NT2/D1 (cell line): Measurements from ENCODE around the gene KLHL29.

Experiments
- SUZ12 ChIP-seq: IDR thresholded peaks from 2 replicates; pipeline ENCODE4 v1.6.1; 2011; ENCODE audit not compliant: insufficient read length, insufficient read depth; ENCODE audit errors: extremely low read depth
- ZNF274 ChIP-seq: IDR thresholded peaks from 2 replicates; pipeline ENCODE4 v1.6.1; 2011; ENCODE audit warnings: mild to moderate bottlenecking, low read depth, low read length

DNA sequence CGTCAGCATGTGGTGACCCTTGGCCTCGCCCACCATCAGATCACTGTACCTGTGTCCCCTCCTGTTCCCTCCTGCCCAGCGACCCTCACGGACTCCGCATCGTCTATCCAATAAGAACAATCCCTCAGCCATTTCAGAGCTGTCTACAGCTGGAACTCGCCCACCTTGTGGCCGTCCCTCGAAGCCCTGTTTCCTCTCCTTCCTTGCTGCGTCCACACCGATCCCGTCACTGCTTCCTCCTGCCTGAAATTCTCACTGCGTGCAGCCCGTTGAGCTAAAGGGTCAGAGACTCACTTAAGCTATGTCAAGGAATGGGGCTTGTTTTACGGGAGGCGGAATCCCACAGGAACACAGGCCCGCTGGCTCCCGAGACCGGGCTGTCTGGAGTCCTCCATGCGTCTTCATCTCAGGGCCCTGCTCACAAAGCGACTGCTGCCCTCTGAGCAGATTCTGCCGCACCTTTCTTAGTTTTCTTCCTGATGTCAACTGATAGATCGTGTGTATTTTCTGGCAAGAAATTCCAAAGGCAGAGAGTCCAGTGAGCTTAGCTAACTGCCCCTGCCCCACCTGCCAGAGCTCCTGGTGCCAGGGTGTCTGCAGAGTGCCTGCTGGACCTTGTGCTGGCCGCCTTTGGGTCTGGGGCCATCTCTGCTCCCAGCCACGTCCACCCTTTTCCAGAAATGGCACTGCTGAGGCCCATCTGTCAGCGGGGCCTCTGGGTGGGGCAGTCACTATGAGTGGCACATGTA, 35.3 kb downstream of the KLHL29 start:
- TF ChIP-seq SUZ12: no peak
- TF ChIP-seq ZNF274: no peak
